Measurements from ENCODE around the gene MSRB1.
"Not testable (repeated sequence)": the region's sequence is repeated elsewhere in the genome, so short reads cannot be mapped to it uniquely, and the experiment has no call there.

MSRB1 gene

DNA sequence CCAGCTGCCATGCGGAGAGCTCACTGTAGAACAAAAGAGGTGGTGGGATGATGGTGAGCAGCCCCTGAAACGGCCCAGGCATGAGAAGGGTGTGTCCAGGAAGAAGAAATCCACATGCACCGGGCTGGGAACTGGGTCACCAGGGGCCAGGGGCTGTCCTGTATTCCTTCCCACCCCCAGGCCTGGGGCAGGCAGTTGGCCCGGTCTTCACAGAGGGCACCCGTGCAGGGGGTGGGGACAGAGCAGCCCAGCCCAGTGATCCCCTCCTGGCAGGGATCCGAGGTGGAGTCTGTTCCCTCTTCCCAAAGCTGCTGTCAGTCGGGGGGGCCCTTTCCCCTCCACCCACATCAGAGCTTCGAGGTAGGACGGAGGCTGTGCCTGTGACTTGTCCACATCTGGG lies 34.0 kb downstream of the MSRB1 start:
- DNase-seq, result no peak
- in situ Hi-C loops (cut with MboI; ENCODE audit: low pct_unique_long_range_greater_than_20kb, low sequenced_read_pairs), result no loop called here

DNA sequence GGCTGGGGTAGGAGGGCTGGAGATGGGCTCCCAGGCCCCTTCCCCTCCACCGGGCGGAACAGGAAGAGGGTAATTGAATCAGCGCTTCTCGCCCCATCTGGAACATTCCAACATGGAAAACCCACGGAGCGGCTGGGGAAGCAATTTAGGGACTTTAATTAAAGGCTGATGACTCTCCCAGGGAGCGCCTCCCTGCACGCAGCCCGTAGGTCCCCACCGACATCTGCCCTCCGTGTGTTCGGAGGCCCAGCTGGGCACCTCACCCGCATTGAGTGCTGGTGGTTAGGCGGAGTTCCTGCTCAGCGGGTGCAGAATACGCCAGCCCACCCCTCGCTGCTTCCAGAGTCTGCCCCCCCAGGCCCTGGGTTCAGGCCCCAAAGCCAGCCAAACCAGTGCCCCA lies 34.8 kb downstream of the MSRB1 start:
- no peak for DNase-seq
- in situ Hi-C loops (cut with MboI; ENCODE audit: low pct_unique_long_range_greater_than_20kb, low sequenced_read_pairs), result no loop called here

DNA sequence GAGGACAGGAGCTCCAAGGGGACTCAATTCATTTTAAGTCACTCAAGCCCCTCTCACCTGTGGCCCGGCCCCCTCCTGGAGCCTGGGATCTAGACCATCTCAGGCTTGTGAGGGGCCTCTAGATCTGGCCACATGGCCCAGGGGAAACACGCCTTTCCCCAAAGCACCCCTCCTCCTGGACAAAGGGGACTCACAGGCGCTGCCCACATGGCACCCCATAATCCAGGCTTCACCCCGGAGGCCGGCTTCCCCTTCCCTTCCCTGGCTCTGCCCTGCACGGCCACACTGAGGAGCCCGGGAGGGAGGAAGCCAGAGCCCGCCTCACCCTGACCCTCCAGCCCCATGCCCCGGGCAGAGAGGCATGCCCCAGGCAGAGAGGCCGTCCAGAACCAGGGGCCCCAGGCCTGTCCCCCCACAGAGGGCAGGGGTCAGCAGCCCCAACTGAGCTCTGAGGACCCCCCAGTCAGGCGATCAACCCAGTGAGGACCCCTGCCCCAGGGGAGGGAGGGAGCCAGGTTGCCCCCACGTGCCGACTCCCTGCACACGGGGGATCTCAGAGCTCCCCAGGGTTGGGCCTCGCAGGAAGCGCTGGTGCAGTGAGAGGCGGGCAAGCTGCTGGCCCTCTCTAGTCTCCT lies 35.7 kb downstream of the MSRB1 start:
- no peak for DNase-seq
- in situ Hi-C loops (cut with MboI; ENCODE audit: low pct_unique_long_range_greater_than_20kb, low sequenced_read_pairs), result no loop called here

DNA sequence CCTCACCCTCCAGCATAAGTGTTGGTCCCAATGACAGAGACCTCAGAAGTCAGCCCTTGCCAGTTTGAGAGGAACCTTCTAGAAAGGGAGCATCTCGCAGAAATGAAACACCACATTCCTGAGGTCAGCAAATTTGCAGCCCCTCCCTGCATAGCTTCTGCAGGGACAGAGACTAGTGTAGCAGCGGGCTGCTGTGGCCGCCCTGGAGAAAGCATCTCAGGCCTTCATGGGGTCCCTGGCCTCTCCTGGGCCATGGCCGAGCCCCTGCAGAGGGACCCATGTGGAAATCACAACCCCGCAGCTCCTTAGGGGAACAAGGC lies 36.2 kb downstream of the MSRB1 start:
- DNase-seq, result no peak
- in situ Hi-C loops (cut with MboI; ENCODE audit: low pct_unique_long_range_greater_than_20kb, low sequenced_read_pairs), result no loop called here

DNA sequence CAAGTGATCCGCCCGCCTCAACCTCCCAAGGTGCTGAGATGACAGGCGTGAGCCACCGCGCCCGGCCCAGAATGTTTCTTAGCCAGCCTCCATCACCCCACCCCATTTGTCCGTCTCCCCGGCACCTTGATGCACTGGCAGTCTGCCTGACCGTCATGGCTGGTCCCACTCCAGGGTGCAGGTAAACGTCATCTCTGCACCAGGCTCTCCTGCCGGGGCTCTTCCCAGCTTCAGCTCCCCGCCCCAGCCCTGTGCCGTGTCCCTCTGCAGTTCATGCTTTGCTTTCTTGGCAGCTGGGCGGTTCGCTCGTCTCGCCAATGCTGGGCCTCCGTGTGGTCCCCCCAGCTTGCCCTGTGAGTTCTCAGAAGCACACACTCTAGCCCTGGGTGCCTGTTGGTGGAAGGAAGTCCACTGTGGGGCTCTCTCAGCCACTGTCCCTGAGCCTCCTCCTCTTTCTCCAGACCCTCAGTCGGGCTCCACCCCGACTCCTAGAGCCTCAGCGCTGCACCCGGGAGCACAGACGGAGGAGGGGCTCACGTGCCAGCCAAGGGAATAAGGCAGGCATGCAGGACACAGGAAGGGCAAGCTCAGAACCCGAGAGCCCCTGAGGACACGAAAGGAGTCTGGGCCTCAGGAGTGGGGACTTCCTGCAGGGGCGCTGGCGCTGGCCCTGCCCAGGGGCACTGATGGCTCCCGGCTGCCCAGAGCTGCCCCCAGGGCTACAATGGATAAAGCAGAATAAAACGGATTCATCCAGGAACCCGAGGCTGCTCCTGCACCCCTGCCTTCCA lies 36.7 kb downstream of the MSRB1 start:
- DNase-seq, result no peak
- in situ Hi-C loops (cut with MboI; ENCODE audit: low pct_unique_long_range_greater_than_20kb, low sequenced_read_pairs), result no loop called here

DNA sequence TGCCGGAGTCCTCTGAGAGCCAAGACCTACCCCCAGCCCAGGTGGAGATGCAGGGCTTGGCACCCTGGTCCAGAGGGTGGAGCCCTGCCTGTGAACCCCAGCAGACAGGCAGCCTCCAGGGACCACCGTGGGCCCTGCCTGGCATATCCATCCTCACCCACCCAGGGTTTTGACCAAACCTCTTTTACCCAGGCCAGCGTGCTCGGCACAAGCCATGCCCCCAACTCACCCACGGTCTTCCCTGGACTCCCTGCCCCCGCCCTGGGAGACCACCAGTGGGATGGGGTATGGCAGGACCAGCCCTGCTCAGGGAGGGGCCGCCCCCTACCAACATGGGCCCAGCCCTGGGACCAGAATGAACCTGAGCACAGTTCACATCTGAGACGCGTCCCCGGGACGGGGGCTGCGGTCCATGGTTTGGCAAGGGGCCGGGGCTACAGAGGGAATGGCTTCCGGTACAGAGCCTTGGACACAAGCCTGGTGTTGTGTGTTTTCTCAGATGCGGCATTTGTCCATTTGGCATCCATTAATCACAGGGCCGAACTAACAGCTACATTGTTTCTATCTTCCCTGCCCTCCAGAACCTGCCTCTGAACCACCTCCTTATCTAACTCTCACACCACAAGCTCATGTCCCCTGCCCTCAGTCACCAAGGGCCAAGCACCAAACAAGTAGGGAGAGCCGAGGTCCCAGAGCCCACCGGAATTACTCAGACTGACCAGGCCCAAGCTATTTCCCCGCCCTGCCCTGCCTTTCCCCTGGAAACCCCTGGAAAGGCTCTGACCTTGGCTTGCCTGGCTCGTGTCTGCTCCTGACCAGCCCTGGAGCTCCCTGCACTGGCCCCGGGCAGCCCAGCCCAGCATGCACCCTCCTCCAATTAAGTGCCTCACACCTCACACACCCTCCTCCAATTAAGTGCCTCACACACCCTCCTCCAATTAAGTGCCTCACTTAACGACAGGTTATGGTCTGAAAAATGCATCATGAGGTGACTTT lies 38.9 kb downstream of the MSRB1 start:
- DNase-seq, result no peak
- in situ Hi-C loops (cut with MboI; ENCODE audit: low pct_unique_long_range_greater_than_20kb, low sequenced_read_pairs), result no loop called here

DNA sequence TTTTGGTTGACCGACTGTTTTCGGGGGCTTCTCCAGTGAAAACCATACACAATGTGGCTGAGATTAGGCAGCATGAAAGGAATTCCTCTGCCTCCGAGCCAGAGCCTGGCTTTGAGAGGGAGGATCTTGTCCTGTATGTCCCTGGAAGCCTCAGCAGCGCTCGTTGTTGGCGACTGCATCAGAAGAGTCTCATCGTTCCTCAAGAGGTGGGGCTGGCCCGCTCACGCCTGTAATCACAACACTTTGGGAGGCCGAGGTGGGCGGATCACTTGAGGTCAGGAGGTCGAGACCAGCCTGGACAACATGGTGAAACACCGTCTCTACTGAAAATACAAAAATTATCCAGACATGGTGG lies 39.8 kb downstream of the MSRB1 start:
- DNase-seq, result no peak
- in situ Hi-C loops (cut with MboI; ENCODE audit: low pct_unique_long_range_greater_than_20kb, low sequenced_read_pairs), result no loop called here

DNA sequence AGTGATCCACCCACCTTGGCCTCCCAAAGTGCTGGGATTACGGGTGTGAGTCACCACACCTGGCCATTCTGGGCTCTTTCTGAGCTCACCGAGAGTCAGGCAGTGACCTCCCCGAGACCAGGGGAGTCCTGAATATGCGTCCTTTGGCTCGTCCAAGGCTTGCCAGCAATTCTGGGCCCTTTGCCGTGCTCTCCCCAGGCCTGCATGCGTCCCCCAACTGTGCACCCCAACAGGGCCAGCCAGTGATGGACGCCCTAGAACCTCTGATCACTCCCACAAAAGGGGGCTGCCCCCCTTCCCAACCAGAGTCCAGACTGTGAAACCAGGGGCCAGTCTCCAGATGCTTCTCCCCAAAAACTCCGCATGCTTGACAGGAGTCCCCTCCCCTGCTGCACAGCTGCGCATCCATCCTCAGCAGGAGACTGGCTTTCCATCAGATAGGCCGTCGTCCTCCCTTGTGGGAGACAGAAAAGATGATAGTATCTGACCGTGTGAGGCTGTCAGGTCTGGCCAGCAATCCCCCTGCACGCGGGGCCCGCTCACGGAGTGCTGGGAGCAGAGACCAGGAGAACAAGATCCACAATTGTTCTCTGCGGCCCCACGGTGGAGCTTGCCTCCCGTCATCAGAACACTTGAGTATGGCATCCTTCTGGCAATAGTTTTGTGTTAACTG lies 40.3 kb downstream of the MSRB1 start:
- DNase-seq, result no peak
- in situ Hi-C loops (cut with MboI; ENCODE audit: low pct_unique_long_range_greater_than_20kb, low sequenced_read_pairs), result no loop called here

DNA sequence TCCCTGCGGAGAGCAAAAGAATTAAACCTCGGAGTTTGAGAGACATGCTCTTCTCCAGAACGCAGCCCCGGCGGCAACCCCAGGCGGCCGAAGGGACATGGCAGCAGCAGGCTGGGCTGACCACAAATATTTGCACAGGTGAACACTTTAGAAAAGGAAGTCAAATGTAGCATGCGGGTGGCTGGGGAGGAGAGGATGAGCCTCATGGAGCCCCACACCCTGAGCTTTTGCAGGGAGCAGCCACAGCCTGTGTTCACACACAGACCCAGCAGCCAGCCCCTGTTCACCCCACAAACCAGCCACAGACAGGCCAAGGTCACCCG lies 42.6 kb downstream of the MSRB1 start:
- in situ Hi-C loops (cut with MboI; ENCODE audit: low pct_unique_long_range_greater_than_20kb, low sequenced_read_pairs), result no loop called here
- DNase-seq, result no peak

DNA sequence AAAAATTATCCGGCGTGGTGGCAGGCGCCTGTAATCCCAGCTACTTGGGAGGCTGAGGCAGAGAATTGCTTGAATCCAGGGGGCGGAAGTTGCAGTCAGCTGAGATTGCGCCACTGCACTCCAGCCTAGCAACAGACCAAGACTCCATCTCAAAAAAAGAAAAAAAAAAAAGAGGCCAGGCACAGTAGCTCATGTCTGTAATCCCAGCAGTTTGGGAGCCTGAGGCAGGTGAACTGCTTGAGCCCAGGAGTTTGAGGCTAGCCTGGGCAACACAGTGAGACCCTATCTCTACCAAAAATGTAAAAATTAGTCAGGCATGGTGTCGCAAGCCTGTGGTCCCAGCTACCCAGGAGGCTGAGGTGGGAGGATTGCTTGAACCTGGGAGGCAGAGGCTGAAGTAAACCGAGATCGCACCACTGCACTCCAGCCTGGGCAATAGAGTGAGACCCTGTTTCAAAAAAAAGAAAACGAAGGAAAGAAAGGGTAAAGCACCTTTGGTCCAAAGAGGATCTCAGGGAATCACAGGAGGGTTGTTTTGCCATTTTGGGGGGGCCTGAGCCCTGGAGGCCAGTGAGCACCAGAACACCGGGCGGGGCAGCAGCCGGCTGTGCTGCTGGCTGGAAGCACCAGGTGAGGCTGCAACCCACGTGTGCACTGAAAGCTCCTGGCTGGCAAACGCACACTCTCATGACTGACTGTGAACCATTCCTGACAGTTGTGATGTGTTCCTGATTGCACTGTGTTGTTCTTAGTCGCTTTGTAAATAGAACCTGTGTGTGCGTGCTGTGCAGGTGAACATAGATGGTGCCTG lies 43.2 kb downstream of the MSRB1 start:
- DNase-seq, result no peak
- in situ Hi-C loops (cut with MboI; ENCODE audit: low pct_unique_long_range_greater_than_20kb, low sequenced_read_pairs), result no loop called here

DNA sequence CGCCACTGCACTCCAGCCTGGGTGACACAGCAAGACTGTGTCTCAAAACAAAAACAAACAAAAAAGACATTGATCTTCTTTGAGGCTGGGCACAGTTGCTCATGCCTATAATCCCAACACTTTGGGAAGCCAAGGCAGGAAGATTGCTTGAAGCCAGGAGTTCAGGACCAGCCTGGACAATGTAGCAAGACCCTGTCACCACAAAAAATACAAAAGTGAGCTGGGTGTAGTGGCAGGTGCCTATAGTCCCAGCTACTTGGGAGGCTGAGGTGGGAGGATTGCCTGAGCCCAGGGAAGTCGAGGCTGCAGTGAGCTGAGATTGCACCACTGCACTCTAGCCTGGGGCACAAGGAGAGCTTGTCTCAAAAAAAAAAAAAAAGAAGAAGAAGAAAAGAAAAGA lies 45.3 kb downstream of the MSRB1 start:
- in situ Hi-C loops (cut with MboI; ENCODE audit: low pct_unique_long_range_greater_than_20kb, low sequenced_read_pairs); DNase-seq: not testable (repeated sequence)

DNA sequence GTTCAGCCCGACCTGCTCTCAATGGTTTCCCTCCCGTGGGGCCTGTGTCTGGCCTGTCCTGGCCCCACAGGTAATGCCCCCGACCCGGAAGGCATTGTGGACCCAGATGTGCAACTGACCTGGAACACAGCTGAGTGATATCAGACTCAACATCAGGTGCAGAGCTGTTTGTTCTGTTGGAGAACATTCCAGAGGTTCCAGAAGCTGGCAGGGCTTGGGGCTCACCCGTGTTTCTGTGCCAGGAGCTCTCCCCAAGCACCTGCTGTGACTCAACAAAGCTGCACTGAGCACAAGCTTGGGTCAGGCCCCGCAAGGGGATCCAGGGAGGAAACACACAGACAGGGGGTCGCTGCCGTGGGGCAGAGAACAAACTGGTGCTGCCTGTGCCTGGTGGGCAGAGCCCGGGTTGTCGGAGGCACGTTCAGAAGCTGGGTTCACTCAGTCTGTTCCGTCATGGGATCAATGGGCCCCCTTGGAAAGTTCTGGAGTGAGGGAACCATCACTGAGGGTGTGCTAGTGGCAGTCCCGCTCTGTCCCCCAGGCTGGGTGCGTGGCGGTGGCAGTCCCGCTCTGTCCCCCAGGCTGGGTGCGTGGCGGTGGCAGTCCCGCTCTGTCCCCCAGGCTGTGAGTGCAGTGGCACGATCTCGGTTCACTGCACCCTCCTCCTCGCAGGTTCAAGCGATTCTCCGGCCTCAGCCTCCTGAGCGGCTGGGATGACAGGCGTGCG lies 46.9 kb downstream of the MSRB1 start:
- no peak for DNase-seq
- in situ Hi-C loops (cut with MboI; ENCODE audit: low pct_unique_long_range_greater_than_20kb, low sequenced_read_pairs), result no loop called here

DNA sequence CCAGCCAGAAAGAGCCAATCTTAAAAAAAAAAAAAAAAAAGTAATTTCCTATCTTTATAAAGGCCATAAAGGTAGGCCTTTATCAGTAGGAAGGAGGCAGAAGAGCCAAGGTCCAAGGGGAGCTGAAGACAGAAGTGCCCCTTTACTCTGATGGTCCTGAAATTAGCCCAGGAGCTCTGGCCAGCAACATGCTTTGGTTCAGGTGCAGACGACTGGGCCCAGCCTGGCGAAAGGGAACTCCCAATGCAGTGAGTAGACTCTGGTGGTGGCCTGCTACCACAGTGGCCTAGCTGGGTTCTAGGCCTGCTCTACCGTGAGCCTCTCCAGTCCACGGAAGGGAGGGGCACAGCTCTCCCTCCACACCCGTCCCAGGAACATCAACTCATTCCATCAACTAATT lies 47.9 kb downstream of the MSRB1 start:
- in situ Hi-C loops (cut with MboI; ENCODE audit: low pct_unique_long_range_greater_than_20kb, low sequenced_read_pairs), result no loop called here
- DNase-seq, result no peak

DNA sequence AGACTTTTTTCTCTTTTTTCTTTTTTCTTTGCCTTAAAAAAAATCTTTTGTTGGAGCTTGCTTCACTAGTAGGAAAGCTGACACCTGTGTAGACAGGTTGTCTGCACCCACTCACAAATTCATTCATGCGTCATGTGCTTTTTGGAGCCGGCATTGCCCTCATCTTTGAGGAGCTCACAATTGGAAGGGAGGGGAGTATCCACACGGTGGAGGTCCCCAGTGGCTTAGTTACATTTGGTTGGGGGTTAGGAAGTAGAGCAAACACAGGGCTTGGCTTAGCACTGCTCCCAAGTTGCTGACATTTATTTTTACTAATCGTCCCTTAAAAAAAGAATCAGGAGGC lies 52.3 kb downstream of the MSRB1 start:
- in situ Hi-C loops (cut with MboI; ENCODE audit: low pct_unique_long_range_greater_than_20kb, low sequenced_read_pairs), result no loop called here
- DNase-seq, result no peak

DNA sequence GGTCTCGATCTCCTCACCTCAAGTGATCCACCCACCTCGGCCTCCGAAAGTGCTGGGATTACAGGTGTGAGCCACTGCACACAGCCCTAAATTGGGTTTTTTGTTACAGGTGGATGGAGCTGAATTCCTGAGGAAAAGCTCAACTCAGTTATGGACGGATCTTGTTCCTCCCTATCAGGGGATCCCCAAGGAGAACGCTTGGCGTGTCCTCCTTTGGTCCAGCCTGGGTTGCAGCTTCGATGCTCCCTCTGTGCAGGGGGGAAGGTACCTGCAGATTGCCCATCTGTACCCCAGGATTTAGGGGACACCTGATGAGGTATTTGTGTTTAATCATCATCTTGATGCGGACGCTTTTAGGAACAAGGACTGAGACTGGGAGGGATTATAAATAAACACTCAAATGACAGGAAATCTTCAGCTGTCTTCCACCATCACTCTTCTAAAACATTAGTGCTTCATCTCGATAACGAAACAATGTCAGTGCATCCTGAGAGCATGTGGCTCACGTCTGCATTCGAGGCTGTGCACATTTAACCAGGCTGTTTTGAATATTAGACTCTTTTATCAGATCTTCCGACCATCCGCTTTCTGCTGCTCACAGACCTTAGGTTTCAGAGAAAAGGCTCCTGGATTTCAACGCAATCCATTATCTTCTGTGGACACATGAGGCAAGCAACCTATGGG lies 52.8 kb downstream of the MSRB1 start:
- DNase-seq, result no peak
- in situ Hi-C loops (cut with MboI; ENCODE audit: low pct_unique_long_range_greater_than_20kb, low sequenced_read_pairs), result no loop called here

All from KBM-7 (cell line).